ENCODE measurements around the gene IER3. TPM values are rescaled to one million over a fixed set of nuclear protein-coding genes. Genes with fewer than 3 reads are reported as not detected.

IER3 gene
- total and polyA plus RNA-seq, 9 of the 15 experiments (the other 6 are each of a cell fraction or from before 2014, with no cell fraction given): 1.5 to 30.0 (median 11.5) TPM

DNA sequence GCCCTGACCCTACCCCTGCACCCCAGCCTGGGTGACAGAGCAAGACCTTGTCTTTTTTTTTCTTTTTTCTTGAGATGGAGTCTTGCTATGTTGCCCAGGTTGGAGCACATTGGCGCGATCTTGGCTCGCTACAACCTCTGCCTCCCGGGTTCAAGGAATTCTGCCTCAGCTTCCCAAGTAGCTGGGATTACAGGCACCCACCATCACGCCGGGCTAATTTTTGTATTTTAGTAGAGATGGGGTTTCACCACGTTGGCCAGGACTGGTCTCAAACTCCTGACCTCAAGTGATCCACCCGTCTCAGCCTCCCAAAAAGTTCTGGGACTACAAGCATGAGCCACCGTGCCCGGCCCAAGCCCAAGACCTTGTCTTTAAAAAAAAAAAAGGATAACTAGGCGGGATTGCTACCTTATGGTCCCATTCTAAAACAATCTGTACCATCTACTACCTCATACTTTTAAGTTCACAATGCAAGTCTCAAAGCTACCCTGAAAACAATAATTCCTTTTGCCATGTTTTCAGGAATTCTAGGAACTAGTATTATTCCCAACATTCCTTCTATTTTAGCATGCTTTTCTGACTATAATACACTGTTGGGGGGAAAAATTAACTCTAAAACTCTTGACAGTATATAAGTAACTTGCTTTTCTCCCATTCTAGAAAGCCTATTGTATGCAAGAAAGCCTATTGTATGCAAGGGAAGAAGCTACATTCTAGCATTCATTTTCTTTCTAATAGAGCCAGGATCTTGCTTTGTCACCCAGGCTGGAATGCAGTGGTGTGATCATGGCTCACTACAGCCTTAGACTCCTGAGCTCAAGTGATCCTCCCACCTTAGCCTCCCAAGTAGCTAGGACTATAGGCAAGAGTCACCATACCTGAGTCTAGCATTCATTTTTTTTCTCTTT is 17.6 kb downstream of the IER3 start (continued):
- TF ChIP-seq, protein P1, sequence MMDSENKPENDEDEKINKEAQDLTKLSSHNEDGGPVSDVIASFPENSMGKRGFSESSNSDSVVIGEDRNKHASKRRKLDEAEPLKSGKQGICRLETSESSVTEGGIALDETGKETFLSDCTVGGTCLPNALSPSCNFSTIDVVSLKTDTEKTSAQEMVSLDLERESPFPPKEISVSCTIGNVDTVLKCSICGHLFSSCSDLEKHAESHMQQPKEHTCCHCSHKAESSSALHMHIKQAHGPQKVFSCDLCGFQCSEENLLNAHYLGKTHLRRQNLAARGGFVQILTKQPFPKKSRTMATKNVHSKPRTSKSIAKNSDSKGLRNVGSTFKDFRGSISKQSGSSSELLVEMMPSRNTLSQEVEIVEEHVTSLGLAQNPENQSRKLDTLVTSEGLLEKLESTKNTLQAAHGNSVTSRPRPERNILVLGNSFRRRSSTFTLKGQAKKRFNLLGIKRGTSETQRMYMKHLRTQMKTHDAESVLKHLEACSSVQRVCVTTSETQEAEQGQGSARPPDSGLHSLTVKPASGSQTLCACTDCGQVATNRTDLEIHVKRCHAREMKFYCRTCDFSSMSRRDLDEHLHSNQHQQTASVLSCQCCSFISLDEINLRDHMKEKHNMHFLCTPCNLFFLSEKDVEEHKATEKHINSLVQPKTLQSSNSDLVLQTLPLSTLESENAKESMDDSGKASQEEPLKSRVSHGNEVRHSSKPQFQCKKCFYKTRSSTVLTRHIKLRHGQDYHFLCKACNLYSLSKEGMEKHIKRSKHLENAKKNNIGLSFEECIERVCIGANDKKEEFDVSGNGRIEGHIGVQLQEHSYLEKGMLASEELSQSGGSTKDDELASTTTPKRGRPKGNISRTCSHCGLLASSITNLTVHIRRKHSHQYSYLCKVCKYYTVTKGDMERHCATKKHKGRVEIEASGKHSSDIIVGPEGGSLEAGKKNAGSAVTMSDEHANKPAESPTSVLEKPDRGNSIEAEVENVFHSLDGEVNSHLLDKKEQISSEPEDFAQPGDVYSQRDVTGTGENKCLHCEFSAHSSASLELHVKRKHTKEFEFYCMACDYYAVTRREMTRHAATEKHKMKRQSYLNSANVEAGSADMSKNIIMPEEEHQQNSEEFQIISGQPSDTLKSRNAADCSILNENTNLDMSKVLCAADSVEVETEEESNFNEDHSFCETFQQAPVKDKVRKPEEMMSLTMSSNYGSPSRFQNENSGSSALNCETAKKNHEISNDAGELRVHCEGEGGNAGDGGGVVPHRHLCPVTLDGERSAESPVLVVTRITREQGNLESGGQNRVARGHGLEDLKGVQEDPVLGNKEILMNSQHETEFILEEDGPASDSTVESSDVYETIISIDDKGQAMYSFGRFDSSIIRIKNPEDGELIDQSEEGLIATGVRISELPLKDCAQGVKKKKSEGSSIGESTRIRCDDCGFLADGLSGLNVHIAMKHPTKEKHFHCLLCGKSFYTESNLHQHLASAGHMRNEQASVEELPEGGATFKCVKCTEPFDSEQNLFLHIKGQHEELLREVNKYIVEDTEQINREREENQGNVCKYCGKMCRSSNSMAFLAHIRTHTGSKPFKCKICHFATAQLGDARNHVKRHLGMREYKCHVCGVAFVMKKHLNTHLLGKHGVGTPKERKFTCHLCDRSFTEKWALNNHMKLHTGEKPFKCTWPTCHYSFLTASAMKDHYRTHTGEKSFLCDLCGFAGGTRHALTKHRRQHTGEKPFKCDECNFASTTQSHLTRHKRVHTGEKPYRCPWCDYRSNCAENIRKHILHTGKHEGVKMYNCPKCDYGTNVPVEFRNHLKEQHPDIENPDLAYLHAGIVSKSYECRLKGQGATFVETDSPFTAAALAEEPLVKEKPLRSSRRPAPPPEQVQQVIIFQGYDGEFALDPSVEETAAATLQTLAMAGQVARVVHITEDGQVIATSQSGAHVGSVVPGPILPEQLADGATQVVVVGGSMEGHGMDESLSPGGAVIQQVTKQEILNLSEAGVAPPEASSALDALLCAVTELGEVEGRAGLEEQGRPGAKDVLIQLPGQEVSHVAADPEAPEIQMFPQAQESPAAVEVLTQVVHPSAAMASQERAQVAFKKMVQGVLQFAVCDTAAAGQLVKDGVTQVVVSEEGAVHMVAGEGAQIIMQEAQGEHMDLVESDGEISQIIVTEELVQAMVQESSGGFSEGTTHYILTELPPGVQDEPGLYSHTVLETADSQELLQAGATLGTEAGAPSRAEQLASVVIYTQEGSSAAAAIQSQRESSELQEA (IDR thresholded peaks at IDR 0.05; ENCODE audit: low read depth): no peak
- TF ChIP-seq OTX1 (CRISPR knock-in tag; IDR thresholded peaks at IDR 0.05): 0 out of 2 replicates have a peak, but pooled peaks have one; percentile 7
- no peak for TF ChIP-seq MTA2 (IDR thresholded peaks at IDR 0.05; ENCODE audit: low read depth)
- no peak for TF ChIP-seq ESRRA (IDR thresholded peaks at IDR 0.05; ENCODE audit: borderline replicate concordance, low read depth)
- TF ChIP-seq CHD2 (IDR thresholded peaks at IDR 0.05; ENCODE audit: low read depth, low read length): peak; percentile 31; the same call in 1 of the 2 replicates
- TF ChIP-seq, protein P2, sequence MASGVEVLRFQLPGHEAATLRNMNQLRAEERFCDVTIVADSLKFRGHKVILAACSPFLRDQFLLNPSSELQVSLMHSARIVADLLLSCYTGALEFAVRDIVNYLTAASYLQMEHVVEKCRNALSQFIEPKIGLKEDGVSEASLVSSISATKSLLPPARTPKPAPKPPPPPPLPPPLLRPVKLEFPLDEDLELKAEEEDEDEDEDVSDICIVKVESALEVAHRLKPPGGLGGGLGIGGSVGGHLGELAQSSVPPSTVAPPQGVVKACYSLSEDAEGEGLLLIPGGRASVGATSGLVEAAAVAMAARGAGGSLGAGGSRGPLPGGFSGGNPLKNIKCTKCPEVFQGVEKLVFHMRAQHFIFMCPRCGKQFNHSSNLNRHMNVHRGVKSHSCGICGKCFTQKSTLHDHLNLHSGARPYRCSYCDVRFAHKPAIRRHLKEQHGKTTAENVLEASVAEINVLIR (CRISPR knock-in tag; IDR thresholded peaks at IDR 0.05): 0 out of 2 replicates have a peak, but pooled peaks have one; percentile 11
- peak; percentile 36; the same call in 1 of the 2 replicates for TF ChIP-seq SUPT5H (IDR thresholded peaks at IDR 0.05)
